ENCODE data around the gene PALD1.

- TF ChIP-seq FOXM1 (IDR thresholded peaks at IDR 0.05; ENCODE audit: borderline replicate concordance) (no peak), LEF1 (IDR thresholded peaks at IDR 0.05; ENCODE audit: borderline replicate concordance) (no peak), BHLHE40 (IDR thresholded peaks at IDR 0.05; ENCODE audit: borderline replicate concordance) (no peak), ZNF384 (IDR thresholded peaks at IDR 0.05) (no peak), SP1 (IDR thresholded peaks at IDR 0.05) (no peak), TARDBP (IDR thresholded peaks at IDR 0.05) (no peak), PKNOX1 (IDR thresholded peaks at IDR 0.05) (no peak)
Measured at GRCh38 chr10:70542565-70542938, 64.0 kb downstream of the PALD1 start.

All from HEK293T (cell line).